ENCODE results near the gene EFNA2. TPM values are rescaled to one million over a fixed set of nuclear protein-coding genes. Genes with fewer than 3 reads are reported as not detected.

Gene EFNA2
- total RNA-seq, 1 donor from 2014 or later, result not detected

DNA sequence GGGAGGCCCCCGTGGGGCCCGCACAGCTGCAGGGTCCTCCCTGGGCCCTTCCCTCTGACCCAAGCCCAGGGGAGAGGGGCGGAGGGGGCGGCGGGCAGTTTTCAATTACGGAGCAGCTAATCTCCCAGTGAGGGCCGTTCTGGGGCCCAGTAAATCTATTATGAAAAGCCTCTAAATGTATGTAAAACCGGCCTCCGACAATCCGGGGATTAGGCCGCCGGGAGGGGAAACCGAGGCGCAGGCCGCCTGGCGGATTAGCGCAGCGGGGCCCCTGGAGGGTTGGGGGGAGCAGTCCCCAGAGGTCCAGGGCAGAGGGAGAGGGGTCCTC lies 25.1 kb downstream of the EFNA2 start:
- no peaks in the 10 kb centered on the region for H3K9me3 ChIP-seq
- no peaks in the 10 kb centered on the region for H3K36me3 ChIP-seq
- TF ChIP-seq, protein P1, sequence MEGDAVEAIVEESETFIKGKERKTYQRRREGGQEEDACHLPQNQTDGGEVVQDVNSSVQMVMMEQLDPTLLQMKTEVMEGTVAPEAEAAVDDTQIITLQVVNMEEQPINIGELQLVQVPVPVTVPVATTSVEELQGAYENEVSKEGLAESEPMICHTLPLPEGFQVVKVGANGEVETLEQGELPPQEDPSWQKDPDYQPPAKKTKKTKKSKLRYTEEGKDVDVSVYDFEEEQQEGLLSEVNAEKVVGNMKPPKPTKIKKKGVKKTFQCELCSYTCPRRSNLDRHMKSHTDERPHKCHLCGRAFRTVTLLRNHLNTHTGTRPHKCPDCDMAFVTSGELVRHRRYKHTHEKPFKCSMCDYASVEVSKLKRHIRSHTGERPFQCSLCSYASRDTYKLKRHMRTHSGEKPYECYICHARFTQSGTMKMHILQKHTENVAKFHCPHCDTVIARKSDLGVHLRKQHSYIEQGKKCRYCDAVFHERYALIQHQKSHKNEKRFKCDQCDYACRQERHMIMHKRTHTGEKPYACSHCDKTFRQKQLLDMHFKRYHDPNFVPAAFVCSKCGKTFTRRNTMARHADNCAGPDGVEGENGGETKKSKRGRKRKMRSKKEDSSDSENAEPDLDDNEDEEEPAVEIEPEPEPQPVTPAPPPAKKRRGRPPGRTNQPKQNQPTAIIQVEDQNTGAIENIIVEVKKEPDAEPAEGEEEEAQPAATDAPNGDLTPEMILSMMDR (IDR thresholded peaks at IDR 0.05), result no peak
- no peak overlapping the region for H3K27ac ChIP-seq
- no peak for DNase-seq
- no peaks in the 10 kb centered on the region for H3K4me1 ChIP-seq
- intact Hi-C loops (cut with DNase I), result no loop called here
- peaks cover 52% of the 10 kb centered on the region for H3K27me3 ChIP-seq
- no peak for ATAC-seq
- no peak overlapping the region for H3K4me3 ChIP-seq

- Histone ChIP-seq H3K9me3 (no peaks in the 10 kb centered on the region), H3K4me3 (no peak overlapping the region), H3K27me3 (peaks cover 60% of the 10 kb centered on the region), H3K36me3 (no peaks in the 10 kb centered on the region), H3K4me1 (no peaks in the 10 kb centered on the region), H3K27ac (no peak overlapping the region)
- DNase-seq, result no peak
- TF ChIP-seq, protein P1 (IDR thresholded peaks at IDR 0.05), result no peak
- ATAC-seq, result no peak
- intact Hi-C loops (cut with DNase I), result no loop called here
These were observed 25.9 kb downstream of the EFNA2 start for GRCh38 chr19:1311543-1312091.

GRCh38 chr19:1312767-1313694 lies 27.4 kb downstream of the EFNA2 start:
- no peak overlapping the region for H3K27ac ChIP-seq
- no peak overlapping the region for H3K4me3 ChIP-seq
- ATAC-seq (no peak), DNase-seq (no peak)
- no peaks in the 10 kb centered on the region for H3K4me1 ChIP-seq
- TF ChIP-seq, protein P1 (IDR thresholded peaks at IDR 0.05), result no peak
- intact Hi-C loops (cut with DNase I), result no loop called here
- H3K27me3 ChIP-seq, result peaks cover 74% of the 10 kb centered on the region
- H3K9me3 ChIP-seq, result no peaks in the 10 kb centered on the region
- no peaks in the 10 kb centered on the region for H3K36me3 ChIP-seq

- ATAC-seq (no peak), DNase-seq (no peak)
- no peak overlapping the region for H3K27ac ChIP-seq
- H3K27me3 ChIP-seq, result peaks cover 81% of the 10 kb centered on the region
- no peak overlapping the region for H3K4me3 ChIP-seq
- H3K4me1 ChIP-seq, result no peaks in the 10 kb centered on the region
- intact Hi-C loops (cut with DNase I), result no loop called here
- H3K9me3 ChIP-seq, result no peaks in the 10 kb centered on the region
- H3K36me3 ChIP-seq, result no peaks in the 10 kb centered on the region
- TF ChIP-seq, protein P1 (IDR thresholded peaks at IDR 0.05), result no peak
These were observed 28.3 kb downstream of the EFNA2 start for GRCh38 chr19:1313695-1314613.

- no peaks in the 10 kb centered on the region for H3K9me3 ChIP-seq
- peak overlapping the region; percentile 14 for H3K4me3 ChIP-seq
- no peak overlapping the region for H3K27ac ChIP-seq
- H3K36me3 ChIP-seq, result no peaks in the 10 kb centered on the region
- DNase-seq, result peak; percentile 81
- H3K27me3 ChIP-seq, result peaks cover 75% of the 10 kb centered on the region
- no peaks in the 10 kb centered on the region for H3K4me1 ChIP-seq
- TF ChIP-seq, protein P1 (IDR thresholded peaks at IDR 0.05), result peak; percentile 58
- ATAC-seq, result peak; percentile 83
- intact Hi-C loops (cut with DNase I), result no loop called here
These were observed 29.9 kb downstream of the EFNA2 start for GRCh38 chr19:1315470-1316166.

Data from upper lobe of right lung (tissue), 1 donor.